NOMO-1 treated with DMSO at 0.1 percent for 48 hours (cell line): ENCODE results near the gene RIPOR3.

Experiments
- DNase-seq: peaks from one replicate; lab custom pipeline; 2025; ENCODE audit not compliant: unreplicated experiment; lab: John Stamatoyannopoulos, UW

Gene RIPOR3

DNA sequence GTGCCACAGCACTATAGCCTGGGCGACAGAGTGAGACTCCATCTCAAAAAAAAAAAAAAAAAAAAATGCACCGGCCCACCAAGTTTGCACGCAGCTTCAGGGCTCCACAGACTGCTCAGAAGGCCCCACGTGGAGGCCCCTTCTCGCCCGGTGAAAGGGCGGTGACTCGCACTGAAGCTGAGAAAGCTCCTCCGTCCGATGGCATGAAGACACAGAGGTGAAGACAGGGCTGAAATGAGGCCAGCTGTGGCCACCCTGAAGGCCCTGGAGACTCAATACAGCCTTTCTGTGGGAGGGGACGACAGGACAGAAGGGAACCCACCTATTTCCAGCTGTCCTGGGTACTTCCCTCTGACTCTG is 97.1 kb downstream of the RIPOR3 start:
- no peak for DNase-seq

DNA sequence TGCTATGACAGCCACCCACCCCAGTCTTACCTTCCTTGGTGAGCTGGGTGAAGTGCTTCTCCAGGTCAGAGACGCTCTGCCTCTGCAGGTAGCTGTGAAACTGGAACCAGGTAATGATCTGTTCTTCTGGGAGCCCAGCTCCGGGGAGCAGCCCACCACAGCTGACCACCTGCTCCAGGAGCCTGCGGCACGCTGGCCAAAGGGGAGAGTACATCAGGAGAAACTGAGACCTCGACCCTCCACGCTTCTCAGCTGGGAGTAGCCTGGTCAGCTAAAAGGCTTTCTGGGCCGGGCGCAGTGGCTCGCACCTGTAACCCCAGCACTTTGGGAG is 98.4 kb downstream of the RIPOR3 start:
- no peak for DNase-seq

DNA sequence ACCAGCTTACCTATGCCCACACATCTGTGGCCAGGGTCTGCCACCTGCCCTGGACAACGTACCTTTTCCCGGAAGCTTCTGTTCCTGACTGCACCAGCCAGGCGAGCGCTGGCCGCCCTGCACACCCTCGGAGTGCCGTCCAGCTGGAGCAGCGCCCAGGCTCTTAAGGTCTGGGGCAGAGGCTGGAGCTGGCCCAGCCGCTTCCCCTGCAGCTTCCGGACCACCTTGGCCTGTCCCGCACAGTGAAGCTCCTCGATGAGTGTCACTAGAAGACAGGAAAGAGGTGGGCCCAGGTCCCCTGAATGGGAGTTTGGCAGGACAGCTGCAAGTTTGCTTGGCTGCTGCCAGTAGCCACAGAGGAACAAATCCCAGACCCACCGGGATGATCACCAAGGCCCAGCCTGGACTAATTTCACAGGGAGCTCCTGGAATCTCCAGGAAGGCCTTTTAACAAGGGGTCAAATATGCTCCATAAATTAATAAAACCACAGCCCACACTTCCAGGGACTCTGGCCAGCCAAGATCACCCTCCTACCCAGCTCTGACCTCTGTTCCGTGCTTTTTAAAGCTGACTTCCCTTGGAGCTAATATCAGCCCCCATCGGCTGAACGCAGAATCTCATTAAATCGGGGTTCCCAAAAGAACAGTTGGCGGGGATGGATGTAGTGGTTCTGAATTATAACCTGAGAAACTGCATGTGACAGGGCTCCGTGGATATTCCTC is 98.9 kb downstream of the RIPOR3 start:
- DNase-seq, result no peak

DNA sequence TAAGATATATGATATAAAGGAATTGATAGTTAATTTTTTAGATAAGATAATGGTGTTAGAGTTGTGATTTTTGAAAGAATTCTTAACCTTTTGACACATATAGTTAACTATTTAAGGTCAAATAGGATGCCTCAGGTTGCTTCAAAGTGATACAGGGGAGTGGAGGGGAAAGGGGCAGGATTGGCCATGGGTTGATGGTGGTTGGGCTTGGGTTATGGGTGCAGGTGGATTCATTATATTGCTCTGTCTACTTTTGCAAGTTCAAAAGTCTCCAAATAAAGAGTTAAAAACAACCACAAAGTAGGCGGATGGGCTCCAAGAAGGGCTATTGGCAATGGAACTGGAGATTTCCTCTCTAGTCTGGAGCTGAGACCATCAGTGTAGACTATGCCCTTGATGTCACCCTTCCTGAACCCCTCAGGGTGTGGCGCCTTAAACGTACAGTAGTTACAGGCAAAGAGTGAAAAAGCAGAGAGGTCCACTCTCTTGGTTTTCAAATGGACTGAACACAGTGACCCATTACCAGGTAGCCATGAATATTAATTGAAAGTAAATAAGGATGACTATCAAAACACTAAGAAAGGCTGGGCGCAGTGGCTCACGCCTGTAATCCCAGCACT is 100.0 kb downstream of the RIPOR3 start:
- DNase-seq, result no peak

DNA sequence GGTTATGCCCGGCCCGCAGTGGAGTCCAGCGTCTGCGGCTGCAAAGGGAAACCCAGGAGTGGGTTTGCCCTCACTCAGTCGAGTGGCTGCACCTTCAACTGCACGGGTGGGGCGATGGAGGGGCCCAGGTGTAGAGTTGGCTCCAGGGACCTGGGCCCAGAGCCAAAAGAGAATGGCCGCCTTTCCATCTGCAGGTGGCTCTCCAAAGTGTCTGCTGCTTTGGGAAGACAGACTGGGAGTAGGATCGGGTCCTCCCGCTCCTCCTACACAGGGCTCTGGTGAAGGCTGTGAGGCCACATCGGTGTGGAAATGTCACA is 101.0 kb downstream of the RIPOR3 start:
- no peak for DNase-seq

DNA sequence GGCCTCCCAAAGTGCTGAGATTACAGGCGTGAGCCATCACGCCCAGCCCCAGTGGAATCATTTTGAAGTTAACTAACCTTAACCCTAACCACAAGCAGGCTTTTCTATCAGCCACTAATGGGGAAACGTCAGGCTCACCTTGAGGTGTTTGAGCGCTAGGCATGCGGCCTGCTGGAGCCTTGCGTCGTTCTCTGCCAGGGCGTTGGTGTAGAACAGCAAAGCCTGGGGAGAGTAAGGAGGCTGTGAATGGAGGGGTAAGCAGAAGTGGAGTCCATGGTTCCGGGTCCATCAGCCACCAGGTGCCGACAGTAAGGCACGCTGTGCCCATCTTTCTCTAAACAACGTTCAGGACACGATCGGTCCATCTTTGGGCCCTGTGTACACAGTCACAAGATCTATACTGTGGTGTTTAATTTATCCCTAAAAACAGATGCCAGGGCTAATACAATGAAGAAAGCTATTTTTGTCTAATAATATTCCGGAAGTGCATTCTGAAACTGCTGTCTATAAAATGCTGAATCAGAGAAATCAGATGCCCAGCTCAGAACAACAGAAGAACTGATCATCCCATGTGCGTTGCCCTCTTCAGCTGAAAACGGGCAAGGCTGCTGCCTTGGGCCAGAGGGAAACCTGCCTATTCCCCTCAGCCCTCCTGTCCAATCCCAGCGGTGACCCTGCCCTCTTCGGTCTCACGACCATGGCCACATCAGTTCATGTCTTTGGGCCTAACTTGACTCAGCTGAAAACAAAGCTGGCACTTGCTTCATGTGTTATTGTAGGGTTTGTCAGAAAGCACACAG is 101.6 kb downstream of the RIPOR3 start:
- DNase-seq, result no peak

DNA sequence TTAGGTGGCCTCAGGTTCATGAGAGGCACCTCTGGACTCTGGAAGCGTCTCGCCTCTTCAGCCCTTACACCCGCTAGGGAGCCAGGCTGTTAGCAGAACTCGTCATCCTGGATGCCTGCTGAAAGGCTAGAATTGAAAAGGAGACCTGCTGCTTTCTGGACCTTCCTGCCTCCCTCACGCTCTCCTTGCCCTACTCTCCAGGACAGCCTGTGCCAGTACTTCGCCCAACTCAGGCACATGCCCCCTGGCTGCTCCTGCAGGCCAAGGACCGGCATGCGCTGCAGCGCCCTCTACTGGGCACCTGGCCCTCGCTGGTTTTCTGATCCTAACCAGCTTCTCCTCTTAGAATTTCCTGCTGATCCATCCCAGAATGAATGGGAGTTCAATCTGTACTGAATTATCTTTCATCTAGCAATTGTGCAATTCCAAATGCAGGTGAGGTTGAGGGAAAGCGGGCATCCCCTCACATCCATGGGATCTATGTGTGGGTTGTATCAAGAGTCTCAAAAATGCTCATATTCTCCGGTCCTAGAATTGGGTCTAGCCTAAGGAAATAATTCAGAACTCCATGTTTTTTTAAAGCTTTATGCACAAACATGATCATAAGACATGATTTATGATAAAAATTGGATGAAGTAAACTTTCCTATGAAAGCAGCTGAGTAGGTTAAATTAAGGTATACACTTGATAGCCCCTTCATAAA is 103.2 kb downstream of the RIPOR3 start:
- no peak for DNase-seq

DNA sequence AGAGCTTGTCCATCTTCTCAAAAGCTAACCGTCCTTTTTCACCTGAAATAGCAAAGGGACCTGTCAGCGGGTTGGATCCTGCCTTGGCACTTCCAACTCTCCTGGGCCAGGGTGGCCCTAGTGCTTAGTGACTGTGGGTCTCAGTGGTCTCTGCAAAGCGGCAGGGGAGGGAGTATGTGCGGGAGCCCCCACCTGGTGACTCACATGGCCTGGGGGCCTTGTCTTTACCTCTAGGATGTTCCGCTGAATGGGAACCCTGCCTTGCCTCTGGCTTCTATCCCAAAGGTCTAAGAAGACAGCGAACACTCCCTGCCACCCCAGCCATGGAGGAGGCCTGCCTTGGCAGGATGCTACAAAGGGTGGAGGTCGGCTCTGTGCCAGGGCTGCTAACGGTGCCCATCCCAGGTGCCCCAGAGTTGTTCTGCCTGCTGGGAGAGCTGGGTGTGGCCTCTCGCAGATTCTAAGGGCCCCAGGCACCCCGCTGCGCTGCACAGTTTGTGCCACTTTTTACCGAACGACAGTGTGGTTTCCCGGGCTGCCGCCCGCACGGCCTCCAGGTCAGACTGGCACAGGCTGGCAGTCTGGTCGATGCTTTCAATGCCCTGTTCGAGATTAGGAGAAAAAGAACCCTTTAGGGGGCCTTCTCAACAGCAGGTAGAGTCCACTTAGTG is 103.9 kb downstream of the RIPOR3 start:
- no peak for DNase-seq

DNA sequence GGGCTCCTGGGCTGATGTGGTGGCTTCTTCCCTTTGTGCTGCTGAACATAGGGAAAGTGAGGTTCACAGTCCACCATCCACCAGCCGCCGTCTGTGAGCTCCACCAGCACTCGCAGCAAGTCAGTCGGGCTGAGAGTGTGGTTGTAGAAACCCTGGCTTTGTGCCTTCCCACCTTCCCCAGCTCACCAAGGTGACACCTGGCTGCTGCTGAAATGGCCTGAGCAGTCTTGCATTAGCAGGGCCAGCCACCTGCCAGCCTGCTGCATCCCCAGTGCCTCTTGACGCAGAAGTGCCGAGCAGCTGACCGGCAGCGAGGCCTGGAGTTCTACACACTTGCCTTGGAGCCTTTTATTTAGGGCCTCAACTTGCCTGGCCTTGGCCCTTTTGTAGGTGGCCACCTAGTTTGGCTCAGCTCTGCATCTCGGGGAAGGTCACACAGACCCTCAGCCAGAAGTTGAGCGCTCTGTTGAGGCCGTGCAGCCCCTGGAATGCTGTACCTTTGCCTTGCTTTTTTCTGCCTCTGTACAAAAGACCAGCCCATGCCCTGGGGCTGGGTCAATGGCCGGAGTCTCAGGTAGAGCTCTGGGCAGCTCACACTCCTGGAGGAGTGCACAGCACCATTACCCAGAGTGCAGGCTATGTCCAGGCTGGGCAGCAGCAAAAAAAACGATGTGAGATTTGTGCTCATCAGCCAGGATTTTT is 104.7 kb downstream of the RIPOR3 start:
- no peak for DNase-seq

DNA sequence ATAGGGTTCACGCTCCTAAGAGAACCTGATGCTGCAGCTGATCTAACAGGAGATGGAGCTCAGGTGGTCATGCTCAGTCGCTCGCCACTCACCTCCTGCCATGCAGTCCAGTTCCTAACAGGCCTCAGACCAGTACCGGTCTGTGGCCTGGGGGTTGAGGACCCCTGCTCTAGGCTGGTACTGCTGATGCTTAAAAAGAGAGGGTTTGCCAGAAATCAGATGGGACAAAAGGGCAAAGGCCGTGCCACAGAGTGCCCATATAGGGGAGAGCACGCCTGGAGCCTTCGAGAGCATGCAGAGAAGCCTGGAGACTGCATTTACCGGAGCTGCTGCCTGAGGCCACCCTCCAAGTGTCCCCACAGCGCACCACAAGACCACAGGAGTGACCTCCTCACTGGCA is 105.7 kb downstream of the RIPOR3 start:
- no peak for DNase-seq

DNA sequence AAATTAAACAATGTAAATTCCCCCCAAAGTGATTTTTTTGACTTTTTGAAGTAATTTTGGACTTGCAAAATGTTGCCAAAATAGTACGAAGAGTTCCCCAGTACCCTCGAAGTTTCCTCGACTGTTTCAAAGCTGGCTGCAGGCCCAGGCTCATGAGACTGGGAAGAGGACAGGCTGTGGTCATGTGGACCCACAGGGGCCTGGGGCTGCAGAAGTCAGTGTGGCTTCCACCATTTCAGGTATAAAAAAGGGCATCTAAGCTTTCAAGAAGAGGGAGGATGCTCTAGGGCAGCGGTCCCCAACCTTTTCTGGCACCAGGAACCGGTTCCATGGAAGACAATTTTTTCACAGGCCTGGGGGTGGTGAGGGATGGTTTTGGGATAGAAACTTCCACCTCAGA is 106.1 kb downstream of the RIPOR3 start:
- no peak for DNase-seq

DNA sequence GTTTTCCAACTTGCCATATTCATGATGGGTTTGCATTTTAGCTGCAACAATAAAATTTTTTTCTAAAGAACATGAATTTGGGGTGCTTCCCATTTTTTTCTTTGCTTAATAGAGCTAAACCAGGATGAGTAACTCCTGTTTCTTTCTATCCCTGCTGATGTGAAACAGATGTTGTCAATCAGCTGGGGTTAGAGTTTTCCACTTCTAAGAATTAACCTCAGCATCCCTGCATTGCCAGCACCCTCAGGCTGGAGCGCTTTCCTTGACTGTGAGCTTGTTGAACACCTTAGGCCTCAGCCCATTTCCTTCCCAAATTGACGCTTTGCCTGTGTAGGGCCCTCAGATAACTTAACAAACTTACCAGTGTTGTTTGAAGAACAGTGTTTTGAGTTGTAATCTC is 106.7 kb downstream of the RIPOR3 start:
- no peak for DNase-seq

DNA sequence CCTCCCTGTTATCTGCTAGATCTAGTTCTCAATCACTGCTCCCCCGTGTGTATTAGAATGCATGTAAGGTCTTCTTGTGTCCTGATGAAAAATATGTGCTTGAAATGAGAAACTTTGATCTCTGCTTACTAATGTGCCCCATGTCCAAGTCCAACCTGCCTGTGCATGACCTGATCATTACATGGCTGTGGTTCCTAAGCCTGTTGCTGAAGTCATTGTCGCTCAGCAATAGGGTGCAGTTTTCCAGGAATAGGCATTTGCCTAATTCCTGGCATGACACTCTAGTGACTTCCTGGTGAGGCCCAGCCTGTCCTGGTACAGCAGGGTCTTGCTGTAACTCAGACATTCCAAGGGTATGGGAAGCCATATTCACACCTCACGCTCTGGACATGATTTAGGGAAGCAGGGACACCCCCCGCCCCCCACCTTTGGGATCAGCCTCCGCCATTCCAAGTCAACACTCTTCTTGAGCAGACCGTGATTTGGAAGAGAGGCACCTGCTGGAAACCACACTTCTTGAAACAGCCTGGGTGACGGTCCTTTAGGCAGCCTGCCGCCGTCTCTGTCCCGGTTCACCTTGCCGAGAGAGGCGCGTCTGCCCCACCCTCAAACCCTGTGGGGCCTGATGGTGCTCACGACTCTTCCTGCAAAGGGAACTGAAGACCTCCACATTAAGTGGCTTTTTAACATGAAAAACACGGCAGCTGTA is 107.7 kb downstream of the RIPOR3 start:
- no peak for DNase-seq

DNA sequence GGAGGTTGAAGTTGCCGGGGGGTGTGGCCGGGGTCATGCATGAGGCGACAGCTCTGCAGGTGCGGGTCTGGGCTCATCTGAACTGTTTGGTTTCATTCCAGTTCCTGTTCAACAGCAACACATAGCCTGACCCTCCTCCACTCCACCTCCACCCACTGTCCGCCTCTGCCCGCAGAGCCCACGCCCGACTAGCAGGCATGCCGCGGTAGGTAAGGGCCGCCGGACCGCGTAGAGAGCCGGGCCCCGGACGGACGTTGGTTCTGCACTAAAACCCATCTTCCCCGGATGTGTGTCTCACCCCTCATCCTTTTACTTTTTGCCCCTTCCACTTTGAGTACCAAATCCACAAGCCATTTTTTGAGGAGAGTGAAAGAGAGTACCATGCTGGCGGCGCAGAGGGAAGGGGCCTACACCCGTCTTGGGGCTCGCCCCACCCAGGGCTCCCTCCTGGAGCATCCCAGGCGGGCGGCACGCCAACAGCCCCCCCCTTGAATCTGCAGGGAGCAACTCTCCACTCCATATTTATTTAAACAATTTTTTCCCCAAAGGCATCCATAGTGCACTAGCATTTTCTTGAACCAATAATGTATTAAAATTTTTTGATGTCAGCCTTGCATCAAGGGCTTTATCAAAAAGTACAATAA is 108.6 kb downstream of the RIPOR3 start:
- no peak for DNase-seq

DNA sequence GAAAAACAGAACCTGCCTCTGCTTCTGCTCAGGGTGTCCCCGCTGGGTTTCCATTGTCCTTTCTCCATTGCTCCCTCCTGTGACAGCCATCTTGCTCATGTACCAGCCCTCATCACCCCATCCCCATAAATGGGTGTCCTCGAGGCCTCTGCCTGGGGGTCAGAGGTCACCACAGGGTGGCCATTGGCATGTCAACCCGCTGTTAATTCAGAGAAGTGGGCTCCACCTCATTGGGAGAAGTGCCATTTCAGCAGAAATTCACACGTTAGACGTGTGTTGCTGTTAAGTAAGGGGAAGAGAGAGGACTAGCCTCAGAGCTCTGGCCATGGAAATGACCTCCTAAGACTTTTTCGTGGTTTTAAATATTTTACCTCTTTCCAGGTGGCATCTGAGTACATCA is 109.2 kb downstream of the RIPOR3 start:
- no peak for DNase-seq

DNA sequence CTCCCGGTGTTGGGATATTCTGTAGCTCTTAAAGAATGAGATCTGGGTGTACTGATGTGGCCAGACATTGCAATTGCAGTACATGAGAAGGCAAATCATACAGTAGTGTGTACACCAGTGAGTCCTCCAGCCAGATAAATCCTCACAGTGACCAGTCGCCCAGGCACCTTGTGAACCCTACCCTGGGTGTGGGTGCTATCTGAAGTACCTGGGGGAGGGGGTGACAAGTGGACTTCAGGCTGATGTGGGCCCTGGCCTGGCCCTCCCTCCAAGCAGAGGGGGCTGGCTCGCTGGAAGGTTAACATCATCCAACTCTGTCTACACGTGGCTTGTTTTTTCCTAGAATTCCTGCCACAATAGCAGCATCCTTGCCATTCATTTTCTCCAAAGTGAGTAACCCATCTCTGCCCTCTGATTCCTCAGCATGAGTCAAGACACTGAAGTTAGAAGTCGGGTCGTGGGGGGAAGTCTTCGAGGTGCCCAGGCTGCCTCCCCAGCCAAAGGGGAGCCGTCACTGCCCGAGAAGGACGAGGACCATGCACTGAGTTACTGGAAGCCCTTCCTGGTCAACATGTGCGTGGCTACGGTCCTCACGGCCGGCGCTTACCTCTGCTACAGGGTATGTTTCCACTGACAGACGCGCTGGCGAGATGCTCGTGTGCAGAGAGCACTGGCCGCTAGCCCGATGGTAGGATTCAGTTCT is 110.3 kb downstream of the RIPOR3 start:
- no peak for DNase-seq

DNA sequence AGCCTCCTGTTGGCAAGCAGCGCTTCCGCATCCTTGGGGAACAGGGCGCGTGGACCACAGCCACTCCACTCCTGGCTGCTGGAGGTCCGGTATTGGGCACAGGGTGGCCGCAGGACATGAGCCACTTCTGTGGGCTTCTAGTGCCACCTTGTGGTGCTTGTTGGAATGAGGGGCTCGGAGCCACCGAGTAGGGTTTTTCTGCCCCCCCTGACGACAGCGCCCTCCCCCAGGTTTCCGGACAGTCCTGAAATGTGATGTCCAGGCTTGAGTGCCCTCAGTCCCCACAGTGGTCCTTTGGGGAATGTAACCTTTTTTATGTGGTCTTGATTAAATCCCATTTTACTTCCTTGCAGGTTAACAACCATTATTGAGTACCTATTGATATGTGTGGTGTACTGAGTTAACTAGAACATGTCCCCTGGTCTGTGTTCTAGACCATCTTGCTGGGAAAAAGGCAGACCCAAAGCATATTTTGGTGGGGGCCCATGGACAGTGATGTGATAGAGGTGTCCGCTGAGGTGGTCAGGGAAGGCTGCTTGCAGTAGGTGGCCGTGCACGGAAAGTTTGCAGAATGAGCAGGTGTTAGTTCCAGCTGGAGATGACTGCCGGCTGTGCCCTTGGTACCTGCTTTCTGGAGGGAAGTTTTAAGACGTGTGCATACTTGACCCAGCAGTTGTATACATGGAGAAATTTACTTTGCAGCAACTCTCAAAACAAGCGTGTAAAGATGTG is 111.2 kb downstream of the RIPOR3 start:
- no peak for DNase-seq

DNA sequence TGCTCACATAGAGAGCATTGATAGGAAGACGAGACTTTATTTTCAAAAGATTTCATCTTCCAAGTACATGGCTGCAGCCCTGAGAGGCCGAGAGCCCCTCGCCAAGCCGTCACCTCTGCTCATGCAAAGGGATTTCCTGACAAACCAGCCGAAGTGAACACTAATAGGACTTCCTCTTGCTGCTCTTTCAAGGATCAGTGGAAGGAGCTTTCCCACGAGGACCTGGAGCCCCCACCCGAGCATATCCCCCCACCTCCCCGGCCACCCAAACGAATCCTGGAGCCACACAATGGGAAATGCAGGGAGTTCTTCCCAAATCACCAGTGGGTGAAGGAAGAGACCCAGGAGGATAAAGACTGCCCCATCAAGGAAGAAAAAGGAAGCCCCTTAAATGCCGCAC is 111.8 kb downstream of the RIPOR3 start:
- no peak for DNase-seq
